Measurements from ENCODE around the gene DGCR8.

Gene DGCR8

GRCh38 chr22:20086101-20086599 is 6.1 kb downstream of the DGCR8 start:
- peaks cover 25% of the 10 kb centered on the region; the same call in 1 of the 2 replicates for H4K20me1 ChIP-seq (ENCODE audit: control insufficient read depth, insufficient read depth, low read depth, low read length)
- no peak overlapping the region for H3K4me2 ChIP-seq (ENCODE audit: low read length)
- H3K4me1 ChIP-seq (ENCODE audit: control insufficient read depth, low read length): peaks cover 35% of the 10 kb centered on the region
- no peak overlapping the region for H3K4me3 ChIP-seq (ENCODE audit: low read length)
- H3K79me2 ChIP-seq (ENCODE audit: control insufficient read depth, low read length): peaks cover 82% of the 10 kb centered on the region
- H3K27me3 ChIP-seq (ENCODE audit: control insufficient read depth, low read length): no peaks in the 10 kb centered on the region
- no peaks in the 10 kb centered on the region for H3K9me2 ChIP-seq (replicated peaks; ENCODE audit: control insufficient read depth, low read length)
- peaks cover 85% of the 10 kb centered on the region for H3K36me3 ChIP-seq (ENCODE audit: control insufficient read depth, low read length)
- no peaks in the 10 kb centered on the region for H3F3A ChIP-seq (ENCODE audit: control insufficient read depth, insufficient read depth)
- no peak overlapping the region for H3K27ac ChIP-seq (ENCODE audit: low read depth, low read length)
- no peaks in the 10 kb centered on the region for H3K9me3 ChIP-seq (ENCODE audit: control insufficient read depth, insufficient read depth, low read length)
- TF ChIP-seq CTCF (IDR thresholded peaks at IDR 0.05; ENCODE audit: low read depth, low read length, poor library complexity, severe bottlenecking) (no peak), EZH2phosphoT487 (IDR thresholded peaks at IDR 0.05; ENCODE audit: borderline replicate concordance, low read length) (no peak)

DNA sequence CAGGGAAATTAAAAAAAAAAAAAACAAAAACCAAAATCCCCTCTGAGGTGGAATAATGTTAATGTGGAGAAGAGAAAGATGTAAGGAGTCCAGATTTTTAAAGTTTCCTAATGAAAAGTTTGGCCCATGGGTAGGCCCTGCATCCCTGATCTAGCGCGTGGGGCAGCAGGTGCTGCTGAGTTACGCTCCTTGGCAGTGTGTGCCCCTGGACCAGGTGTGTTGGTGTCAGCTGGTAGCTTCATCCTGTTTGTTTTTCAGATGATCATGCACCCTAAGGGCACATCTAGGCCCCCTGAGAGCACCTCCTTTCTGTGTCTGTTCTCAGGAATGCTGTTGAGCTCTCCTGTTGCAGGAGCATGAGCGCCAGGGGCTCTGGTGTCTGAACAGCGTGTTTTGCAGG is 6.7 kb downstream of the DGCR8 start:
- no peak overlapping the region for H3K4me3 ChIP-seq (ENCODE audit: low read length)
- no peak overlapping the region for H3K27ac ChIP-seq (ENCODE audit: low read depth, low read length)
- TF ChIP-seq CTCF (IDR thresholded peaks at IDR 0.05; ENCODE audit: low read depth, low read length, poor library complexity, severe bottlenecking) (no peak), EZH2phosphoT487 (IDR thresholded peaks at IDR 0.05; ENCODE audit: borderline replicate concordance, low read length) (no peak)
- H3K36me3 ChIP-seq (ENCODE audit: control insufficient read depth, low read length): peaks cover 85% of the 10 kb centered on the region
- H3K79me2 ChIP-seq (ENCODE audit: control insufficient read depth, low read length): peaks cover 76% of the 10 kb centered on the region
- H3K27me3 ChIP-seq (ENCODE audit: control insufficient read depth, low read length): no peaks in the 10 kb centered on the region
- H3K9me3 ChIP-seq (ENCODE audit: control insufficient read depth, insufficient read depth, low read length): no peaks in the 10 kb centered on the region
- H3F3A ChIP-seq (ENCODE audit: control insufficient read depth, insufficient read depth): no peaks in the 10 kb centered on the region
- H4K20me1 ChIP-seq (ENCODE audit: control insufficient read depth, insufficient read depth, low read depth, low read length): peaks cover 21% of the 10 kb centered on the region; the same call in 1 of the 2 replicates
- H3K9me2 ChIP-seq (replicated peaks; ENCODE audit: control insufficient read depth, low read length): no peaks in the 10 kb centered on the region
- no peak overlapping the region for H3K4me2 ChIP-seq (ENCODE audit: low read length)
- H3K4me1 ChIP-seq (ENCODE audit: control insufficient read depth, low read length): peaks cover 29% of the 10 kb centered on the region

DNA sequence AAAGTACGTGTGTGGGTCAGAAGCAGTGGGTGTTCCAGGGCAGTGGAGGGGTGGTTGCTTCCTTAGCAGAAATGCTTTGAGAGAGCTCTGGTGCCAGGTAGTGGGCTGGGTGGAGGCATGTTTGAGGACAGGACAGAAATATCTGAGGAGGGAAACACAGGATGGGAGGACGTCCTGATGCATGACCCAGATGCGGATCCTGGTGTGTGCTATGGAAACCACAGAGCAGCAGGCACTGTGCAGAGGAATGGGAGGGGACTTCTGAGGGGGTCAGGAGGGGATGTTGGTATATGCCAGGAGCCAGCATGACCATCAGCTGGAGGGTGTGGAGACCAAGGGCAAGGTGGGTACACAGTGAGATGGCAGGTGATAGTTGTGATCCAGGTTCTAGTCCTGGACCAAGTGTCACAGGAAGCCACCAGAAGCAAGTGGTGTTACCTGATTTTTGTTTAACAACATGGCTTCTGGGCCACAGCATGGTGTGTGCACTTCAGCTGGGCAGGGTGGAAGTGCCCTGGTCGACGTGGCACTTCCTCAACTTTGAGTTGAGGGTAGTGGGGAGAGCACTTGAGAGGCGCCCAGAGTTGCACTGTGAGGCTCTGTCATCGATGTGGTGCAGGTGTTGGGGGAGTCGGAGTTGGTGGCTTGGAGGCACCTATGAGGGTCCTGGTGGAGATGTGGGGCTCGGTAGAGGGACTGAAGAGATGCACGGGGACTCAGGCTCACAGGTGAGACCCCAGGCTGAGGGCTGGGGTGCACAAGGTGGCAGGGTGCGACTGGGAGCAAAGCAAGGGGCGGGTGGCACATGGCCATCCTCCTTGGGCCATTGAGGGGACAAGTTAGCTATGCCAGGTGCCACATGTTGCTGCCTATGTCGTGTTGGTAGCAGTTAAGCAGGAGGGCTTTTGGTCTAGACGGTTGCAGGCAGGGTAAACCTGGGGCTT is 7.5 kb downstream of the DGCR8 start:
- Histone ChIP-seq H3K9me3 (ENCODE audit: control insufficient read depth, insufficient read depth, low read length) (no peaks in the 10 kb centered on the region), H3F3A (ENCODE audit: control insufficient read depth, insufficient read depth) (no peaks in the 10 kb centered on the region), H4K20me1 (ENCODE audit: control insufficient read depth, insufficient read depth, low read depth, low read length) (peaks cover 21% of the 10 kb centered on the region; the same call in 1 of the 2 replicates), H3K27ac (ENCODE audit: low read depth, low read length) (no peak overlapping the region), H3K4me2 (ENCODE audit: low read length) (no peak overlapping the region), H3K27me3 (ENCODE audit: control insufficient read depth, low read length) (no peaks in the 10 kb centered on the region), H3K79me2 (ENCODE audit: control insufficient read depth, low read length) (peaks cover 68% of the 10 kb centered on the region), H3K4me3 (ENCODE audit: low read length) (no peak overlapping the region), H3K9me2 (replicated peaks; ENCODE audit: control insufficient read depth, low read length) (no peaks in the 10 kb centered on the region), H3K36me3 (ENCODE audit: control insufficient read depth, low read length) (peaks cover 93% of the 10 kb centered on the region), H3K4me1 (ENCODE audit: control insufficient read depth, low read length) (peaks cover 26% of the 10 kb centered on the region)
- TF ChIP-seq EZH2phosphoT487 (IDR thresholded peaks at IDR 0.05; ENCODE audit: borderline replicate concordance, low read length): no peak
- TF ChIP-seq CTCF (IDR thresholded peaks at IDR 0.05; ENCODE audit: low read depth, low read length, poor library complexity, severe bottlenecking): no peak

All from DOHH2 (cell line).